WTC11 (cell line): ENCODE measurements around the gene TUBA1B. TPM values are rescaled to one million over a fixed set of nuclear protein-coding genes. Genes with fewer than 3 reads are reported as not detected.

Experiments
- ESRRA ChIP-seq: sonication (generic); formaldehyde crosslinking; IDR thresholded peaks from 2 replicates; pipeline ENCODE4 v1.8.1; 2022; ENCODE audit warnings: mild to moderate bottlenecking, missing genetic modification reagents, borderline replicate concordance
- OVOL2 ChIP-seq: fragments of 250-450 bp; sonication (Bioruptor Pico); IDR thresholded peaks from 2 replicates; pipeline ENCODE4 v1.9.0; 2021; ENCODE audit warnings: mild to moderate bottlenecking, borderline replicate concordance
- SP1 ChIP-seq: sonication (generic); formaldehyde crosslinking; conservative IDR thresholded peaks from 2 replicates; pipeline ENCODE4 v1.8.1; 2022; ENCODE audit warnings: missing genetic modification reagents
- ZNF232 ChIP-seq: sonication (generic); formaldehyde crosslinking; IDR thresholded peaks from 2 replicates; pipeline ENCODE4 v1.8.0; 2022; ENCODE audit warnings: mild to moderate bottlenecking, missing genetic modification reagents
- total RNA-seq: library from RNA; stranded (reverse); gene quantifications from 3 replicates; pipeline ENCODE4 v1.2.3, GENCODE V29; 2021
- TF ChIP-seq, protein P1 (sequence below): sonication (generic); formaldehyde crosslinking; IDR thresholded peaks from 2 replicates; pipeline ENCODE4 v1.8.1; 2023; ENCODE audit warnings: mild to moderate bottlenecking, missing genetic modification reagents
- TF ChIP-seq, protein P2 (sequence below): sonication (generic); formaldehyde crosslinking; IDR thresholded peaks from 2 replicates; pipeline ENCODE4 v1.8.0; 2022; ENCODE audit warnings: mild to moderate bottlenecking, missing genetic modification reagents
- TF ChIP-seq, protein P3 (sequence below): fragments of 250-450 bp; sonication (Bioruptor Pico); IDR thresholded peaks from 2 replicates; pipeline ENCODE4 v1.9.0; 2021; ENCODE audit warnings: mild to moderate bottlenecking, borderline replicate concordance
- TF ChIP-seq, protein P4 (sequence below): sonication (generic); formaldehyde crosslinking; IDR thresholded peaks from 2 replicates; pipeline ENCODE4 v1.8.1; 2023; ENCODE audit warnings: mild to moderate bottlenecking, missing genetic modification reagents, moderate library complexity
- TF ChIP-seq, protein P5 (sequence below): sonication (generic); formaldehyde crosslinking; IDR thresholded peaks from 2 replicates; pipeline ENCODE4 v1.8.0; 2023; ENCODE audit warnings: mild to moderate bottlenecking, missing genetic modification reagents
- TF ChIP-seq, protein P6 (sequence below): sonication (generic); formaldehyde crosslinking; conservative IDR thresholded peaks from 2 replicates; pipeline ENCODE4 v1.8.1; 2023; ENCODE audit warnings: mild to moderate bottlenecking, low read depth, missing genetic modification reagents, moderate library complexity
- TF ChIP-seq, protein P7 (sequence below): fragments of 200-600 bp; IDR thresholded peaks from 2 replicates; pipeline ENCODE4 v1.8.0; 2022; ENCODE audit warnings: antibody characterized with exemption

TUBA1B gene
- total RNA-seq, 1 experiment from 2014 or later = 1,806 TPM

DNA sequence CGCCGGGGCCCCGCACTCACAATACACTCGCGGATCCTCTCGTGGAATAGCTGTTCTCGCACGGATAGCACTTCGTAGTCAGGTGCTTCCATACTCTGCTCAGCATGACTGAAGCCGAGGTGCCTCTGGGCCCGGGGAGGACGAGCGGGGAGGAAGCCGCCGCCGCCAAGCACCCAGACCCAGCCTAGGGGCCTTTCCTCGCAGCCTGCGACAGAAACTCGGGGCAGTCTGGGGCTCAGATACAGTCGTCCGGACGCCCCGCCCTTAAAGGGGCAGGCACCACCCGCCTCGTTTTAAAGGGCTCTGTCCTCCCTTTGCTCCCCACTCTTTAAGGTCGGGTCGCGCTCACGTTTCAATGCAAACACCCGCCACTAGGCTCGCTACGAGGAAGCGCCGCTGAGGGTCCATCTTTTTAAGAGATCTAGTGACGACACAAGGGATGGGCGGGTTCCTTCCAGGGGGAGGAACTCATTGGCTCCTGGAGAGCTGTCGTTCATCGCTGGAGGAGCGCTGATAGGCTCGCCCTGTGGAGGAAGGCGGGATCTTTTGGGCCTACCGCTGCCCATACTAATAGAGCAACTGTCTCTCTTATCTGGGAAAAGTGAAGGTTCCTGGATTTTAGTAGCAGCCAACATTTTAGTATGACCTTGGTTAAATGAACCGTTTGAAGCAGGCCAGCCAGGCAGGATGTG, 20.6 kb downstream of the TUBA1B start, which contains the start of gene LMBR1L (continued):
- TF ChIP-seq, protein P1, sequence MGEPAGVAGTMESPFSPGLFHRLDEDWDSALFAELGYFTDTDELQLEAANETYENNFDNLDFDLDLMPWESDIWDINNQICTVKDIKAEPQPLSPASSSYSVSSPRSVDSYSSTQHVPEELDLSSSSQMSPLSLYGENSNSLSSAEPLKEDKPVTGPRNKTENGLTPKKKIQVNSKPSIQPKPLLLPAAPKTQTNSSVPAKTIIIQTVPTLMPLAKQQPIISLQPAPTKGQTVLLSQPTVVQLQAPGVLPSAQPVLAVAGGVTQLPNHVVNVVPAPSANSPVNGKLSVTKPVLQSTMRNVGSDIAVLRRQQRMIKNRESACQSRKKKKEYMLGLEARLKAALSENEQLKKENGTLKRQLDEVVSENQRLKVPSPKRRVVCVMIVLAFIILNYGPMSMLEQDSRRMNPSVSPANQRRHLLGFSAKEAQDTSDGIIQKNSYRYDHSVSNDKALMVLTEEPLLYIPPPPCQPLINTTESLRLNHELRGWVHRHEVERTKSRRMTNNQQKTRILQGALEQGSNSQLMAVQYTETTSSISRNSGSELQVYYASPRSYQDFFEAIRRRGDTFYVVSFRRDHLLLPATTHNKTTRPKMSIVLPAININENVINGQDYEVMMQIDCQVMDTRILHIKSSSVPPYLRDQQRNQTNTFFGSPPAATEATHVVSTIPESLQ (CRISPR knock-in tag) = no peak; the same call in 1 of the 2 replicates
- no peak for TF ChIP-seq OVOL2 (CRISPR knock-in tag)
- TF ChIP-seq, protein P2, sequence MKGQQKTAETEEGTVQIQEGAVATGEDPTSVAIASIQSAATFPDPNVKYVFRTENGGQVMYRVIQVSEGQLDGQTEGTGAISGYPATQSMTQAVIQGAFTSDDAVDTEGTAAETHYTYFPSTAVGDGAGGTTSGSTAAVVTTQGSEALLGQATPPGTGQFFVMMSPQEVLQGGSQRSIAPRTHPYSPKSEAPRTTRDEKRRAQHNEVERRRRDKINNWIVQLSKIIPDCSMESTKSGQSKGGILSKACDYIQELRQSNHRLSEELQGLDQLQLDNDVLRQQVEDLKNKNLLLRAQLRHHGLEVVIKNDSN (CRISPR knock-in tag) = no peak
- TF ChIP-seq, protein P3, sequence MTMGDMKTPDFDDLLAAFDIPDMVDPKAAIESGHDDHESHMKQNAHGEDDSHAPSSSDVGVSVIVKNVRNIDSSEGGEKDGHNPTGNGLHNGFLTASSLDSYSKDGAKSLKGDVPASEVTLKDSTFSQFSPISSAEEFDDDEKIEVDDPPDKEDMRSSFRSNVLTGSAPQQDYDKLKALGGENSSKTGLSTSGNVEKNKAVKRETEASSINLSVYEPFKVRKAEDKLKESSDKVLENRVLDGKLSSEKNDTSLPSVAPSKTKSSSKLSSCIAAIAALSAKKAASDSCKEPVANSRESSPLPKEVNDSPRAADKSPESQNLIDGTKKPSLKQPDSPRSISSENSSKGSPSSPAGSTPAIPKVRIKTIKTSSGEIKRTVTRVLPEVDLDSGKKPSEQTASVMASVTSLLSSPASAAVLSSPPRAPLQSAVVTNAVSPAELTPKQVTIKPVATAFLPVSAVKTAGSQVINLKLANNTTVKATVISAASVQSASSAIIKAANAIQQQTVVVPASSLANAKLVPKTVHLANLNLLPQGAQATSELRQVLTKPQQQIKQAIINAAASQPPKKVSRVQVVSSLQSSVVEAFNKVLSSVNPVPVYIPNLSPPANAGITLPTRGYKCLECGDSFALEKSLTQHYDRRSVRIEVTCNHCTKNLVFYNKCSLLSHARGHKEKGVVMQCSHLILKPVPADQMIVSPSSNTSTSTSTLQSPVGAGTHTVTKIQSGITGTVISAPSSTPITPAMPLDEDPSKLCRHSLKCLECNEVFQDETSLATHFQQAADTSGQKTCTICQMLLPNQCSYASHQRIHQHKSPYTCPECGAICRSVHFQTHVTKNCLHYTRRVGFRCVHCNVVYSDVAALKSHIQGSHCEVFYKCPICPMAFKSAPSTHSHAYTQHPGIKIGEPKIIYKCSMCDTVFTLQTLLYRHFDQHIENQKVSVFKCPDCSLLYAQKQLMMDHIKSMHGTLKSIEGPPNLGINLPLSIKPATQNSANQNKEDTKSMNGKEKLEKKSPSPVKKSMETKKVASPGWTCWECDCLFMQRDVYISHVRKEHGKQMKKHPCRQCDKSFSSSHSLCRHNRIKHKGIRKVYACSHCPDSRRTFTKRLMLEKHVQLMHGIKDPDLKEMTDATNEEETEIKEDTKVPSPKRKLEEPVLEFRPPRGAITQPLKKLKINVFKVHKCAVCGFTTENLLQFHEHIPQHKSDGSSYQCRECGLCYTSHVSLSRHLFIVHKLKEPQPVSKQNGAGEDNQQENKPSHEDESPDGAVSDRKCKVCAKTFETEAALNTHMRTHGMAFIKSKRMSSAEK (CRISPR knock-in tag) = no peak
- TF ChIP-seq, protein P4, sequence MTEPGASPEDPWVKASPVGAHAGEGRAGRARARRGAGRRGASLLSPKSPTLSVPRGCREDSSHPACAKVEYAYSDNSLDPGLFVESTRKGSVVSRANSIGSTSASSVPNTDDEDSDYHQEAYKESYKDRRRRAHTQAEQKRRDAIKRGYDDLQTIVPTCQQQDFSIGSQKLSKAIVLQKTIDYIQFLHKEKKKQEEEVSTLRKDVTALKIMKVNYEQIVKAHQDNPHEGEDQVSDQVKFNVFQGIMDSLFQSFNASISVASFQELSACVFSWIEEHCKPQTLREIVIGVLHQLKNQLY (CRISPR knock-in tag) = no peak
- TF ChIP-seq, protein P5, sequence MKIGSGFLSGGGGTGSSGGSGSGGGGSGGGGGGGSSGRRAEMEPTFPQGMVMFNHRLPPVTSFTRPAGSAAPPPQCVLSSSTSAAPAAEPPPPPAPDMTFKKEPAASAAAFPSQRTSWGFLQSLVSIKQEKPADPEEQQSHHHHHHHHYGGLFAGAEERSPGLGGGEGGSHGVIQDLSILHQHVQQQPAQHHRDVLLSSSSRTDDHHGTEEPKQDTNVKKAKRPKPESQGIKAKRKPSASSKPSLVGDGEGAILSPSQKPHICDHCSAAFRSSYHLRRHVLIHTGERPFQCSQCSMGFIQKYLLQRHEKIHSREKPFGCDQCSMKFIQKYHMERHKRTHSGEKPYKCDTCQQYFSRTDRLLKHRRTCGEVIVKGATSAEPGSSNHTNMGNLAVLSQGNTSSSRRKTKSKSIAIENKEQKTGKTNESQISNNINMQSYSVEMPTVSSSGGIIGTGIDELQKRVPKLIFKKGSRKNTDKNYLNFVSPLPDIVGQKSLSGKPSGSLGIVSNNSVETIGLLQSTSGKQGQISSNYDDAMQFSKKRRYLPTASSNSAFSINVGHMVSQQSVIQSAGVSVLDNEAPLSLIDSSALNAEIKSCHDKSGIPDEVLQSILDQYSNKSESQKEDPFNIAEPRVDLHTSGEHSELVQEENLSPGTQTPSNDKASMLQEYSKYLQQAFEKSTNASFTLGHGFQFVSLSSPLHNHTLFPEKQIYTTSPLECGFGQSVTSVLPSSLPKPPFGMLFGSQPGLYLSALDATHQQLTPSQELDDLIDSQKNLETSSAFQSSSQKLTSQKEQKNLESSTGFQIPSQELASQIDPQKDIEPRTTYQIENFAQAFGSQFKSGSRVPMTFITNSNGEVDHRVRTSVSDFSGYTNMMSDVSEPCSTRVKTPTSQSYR (CRISPR knock-in tag) = 0 out of 2 replicates have a peak, but pooled peaks have one; percentile 37
- TF ChIP-seq ESRRA = no peak
- TF ChIP-seq, protein P6, sequence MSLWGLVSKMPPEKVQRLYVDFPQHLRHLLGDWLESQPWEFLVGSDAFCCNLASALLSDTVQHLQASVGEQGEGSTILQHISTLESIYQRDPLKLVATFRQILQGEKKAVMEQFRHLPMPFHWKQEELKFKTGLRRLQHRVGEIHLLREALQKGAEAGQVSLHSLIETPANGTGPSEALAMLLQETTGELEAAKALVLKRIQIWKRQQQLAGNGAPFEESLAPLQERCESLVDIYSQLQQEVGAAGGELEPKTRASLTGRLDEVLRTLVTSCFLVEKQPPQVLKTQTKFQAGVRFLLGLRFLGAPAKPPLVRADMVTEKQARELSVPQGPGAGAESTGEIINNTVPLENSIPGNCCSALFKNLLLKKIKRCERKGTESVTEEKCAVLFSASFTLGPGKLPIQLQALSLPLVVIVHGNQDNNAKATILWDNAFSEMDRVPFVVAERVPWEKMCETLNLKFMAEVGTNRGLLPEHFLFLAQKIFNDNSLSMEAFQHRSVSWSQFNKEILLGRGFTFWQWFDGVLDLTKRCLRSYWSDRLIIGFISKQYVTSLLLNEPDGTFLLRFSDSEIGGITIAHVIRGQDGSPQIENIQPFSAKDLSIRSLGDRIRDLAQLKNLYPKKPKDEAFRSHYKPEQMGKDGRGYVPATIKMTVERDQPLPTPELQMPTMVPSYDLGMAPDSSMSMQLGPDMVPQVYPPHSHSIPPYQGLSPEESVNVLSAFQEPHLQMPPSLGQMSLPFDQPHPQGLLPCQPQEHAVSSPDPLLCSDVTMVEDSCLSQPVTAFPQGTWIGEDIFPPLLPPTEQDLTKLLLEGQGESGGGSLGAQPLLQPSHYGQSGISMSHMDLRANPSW (CRISPR knock-in tag) = no peak
- TF ChIP-seq ZNF232 (CRISPR knock-in tag) = no peak
- TF ChIP-seq, protein P7, sequence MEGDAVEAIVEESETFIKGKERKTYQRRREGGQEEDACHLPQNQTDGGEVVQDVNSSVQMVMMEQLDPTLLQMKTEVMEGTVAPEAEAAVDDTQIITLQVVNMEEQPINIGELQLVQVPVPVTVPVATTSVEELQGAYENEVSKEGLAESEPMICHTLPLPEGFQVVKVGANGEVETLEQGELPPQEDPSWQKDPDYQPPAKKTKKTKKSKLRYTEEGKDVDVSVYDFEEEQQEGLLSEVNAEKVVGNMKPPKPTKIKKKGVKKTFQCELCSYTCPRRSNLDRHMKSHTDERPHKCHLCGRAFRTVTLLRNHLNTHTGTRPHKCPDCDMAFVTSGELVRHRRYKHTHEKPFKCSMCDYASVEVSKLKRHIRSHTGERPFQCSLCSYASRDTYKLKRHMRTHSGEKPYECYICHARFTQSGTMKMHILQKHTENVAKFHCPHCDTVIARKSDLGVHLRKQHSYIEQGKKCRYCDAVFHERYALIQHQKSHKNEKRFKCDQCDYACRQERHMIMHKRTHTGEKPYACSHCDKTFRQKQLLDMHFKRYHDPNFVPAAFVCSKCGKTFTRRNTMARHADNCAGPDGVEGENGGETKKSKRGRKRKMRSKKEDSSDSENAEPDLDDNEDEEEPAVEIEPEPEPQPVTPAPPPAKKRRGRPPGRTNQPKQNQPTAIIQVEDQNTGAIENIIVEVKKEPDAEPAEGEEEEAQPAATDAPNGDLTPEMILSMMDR = no peak
- TF ChIP-seq SP1 = peak; percentile 72
